Activated T-cell treated with anti-CD3 and anti-CD28 coated beads for 24 hours (primary cell): Measurements from ENCODE around the gene HOPX.
"Not testable (repeated sequence)": the region's sequence is repeated elsewhere in the genome, so short reads cannot be mapped to it uniquely, and the experiment has no call there.

Source experiments
- DNase-seq: peaks from one replicate; pipeline ENCODE4 v3.0.0-alpha.2; 2020; ENCODE audit warnings: low read depth

The HOPX gene

DNA sequence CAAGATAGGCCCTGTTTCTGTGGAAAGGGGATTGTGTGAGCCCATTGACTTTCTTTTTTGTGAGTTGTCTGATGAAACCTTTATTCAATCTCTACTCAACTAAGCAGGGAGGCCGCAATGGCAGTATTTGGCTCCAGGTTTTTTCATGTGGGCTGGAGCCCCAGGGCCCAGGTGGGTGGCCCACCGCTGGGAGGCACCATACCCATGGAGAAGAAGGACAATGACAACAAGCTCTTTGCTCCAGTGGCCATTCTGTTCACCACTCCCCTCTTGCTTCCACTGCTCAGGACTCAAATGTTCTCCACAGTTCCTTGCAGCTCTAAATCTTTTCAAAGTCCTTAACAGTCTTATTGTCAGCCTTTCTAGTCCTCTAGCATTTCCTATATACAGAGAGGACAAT is 54.1 kb downstream of the HOPX start:
- DNase-seq = no peak

DNA sequence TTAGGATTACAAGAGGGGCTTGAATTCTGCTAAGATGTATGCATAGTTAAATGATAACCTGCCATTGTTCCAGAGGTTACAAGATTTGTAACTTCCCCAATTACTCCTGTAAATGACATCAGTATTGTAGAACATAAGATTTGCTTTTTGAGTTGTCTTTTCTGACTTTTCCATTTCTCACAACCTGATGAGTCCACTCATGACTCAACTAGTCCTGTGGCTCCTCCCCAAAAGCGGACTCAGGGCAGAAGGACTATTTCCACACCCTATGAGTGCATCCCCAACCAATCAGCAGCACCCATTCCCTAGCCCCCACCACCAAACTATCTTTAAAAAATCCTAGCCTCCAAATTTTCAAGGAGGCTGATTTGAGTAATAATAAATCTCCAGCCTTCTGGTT is 54.7 kb downstream of the HOPX start:
- no peak for DNase-seq

DNA sequence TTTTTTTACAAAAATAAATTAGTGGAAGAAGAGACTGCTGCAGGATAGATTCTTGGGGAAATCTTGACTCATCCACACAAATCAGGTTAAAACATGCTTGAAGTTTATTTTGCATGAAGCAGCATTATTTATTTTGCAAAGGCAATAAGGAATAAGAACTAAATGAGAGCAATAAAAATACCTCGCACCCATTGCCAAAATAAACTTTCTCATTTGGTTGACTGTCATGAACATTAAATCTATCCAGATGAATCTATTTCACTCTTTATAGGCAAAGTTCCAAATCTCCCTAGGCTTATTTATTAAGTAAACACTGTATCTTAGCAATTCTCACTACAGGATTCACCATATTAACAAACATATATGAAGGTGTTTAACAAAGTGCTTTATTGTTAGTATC is 58.9 kb downstream of the HOPX start:
- no peak for DNase-seq

DNA sequence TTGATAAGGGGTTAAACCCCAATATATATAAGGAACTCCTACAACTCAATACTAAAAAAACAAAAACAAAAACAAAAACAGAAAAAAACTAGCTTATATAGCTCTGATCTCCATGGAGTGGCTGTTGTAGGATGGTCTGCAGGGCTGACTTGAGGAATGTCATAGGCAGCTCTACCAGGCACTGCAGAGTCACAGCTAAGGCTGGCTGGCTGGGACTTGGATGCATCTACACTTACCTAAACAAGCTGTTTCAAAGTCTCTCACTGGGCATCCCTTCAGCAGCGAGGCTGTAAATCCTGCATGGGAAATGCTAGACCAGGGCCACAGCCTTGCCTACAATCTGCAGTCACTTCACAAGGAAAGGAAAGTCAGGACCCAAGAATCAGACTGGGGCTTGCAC is 61.3 kb downstream of the HOPX start:
- DNase-seq = no peak

DNA sequence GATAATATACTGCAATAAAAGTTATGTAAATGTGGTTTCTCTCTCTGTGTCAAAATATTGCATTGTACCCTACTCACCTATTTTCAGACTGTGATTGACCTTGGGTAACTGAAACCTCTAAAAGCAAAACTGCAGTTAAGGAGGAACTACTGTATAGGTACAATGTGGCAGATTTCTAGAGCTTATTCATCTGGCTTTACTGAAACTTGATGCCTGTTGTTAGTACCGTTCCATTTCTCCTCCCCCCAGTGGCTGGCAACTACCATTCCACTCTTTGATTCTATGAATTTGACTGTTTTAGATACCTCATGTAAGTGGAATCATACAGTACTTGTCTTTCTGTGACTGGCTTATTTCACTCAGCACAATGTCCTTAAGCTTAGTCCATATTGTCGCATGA is 61.9 kb downstream of the HOPX start:
- DNase-seq = no peak

DNA sequence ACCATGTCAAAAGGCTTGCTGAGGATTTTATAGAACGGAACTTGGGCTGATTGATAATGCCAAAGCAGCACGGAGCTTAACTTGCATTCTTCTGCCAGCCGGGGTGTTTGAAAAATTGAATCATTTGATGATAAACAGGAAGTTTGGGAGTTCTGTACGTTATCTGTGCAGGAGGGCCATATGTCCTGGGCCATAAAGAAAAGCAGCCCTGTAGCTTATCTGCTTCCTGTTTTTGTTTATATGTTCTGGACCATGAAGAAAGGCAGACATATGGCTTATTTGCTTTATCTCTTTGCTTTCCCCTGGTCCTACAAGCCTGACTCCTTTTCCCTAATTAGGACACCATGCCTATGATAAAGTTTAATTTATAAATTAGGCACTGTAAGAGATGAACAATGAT is 62.4 kb downstream of the HOPX start:
- DNase-seq = no peak

DNA sequence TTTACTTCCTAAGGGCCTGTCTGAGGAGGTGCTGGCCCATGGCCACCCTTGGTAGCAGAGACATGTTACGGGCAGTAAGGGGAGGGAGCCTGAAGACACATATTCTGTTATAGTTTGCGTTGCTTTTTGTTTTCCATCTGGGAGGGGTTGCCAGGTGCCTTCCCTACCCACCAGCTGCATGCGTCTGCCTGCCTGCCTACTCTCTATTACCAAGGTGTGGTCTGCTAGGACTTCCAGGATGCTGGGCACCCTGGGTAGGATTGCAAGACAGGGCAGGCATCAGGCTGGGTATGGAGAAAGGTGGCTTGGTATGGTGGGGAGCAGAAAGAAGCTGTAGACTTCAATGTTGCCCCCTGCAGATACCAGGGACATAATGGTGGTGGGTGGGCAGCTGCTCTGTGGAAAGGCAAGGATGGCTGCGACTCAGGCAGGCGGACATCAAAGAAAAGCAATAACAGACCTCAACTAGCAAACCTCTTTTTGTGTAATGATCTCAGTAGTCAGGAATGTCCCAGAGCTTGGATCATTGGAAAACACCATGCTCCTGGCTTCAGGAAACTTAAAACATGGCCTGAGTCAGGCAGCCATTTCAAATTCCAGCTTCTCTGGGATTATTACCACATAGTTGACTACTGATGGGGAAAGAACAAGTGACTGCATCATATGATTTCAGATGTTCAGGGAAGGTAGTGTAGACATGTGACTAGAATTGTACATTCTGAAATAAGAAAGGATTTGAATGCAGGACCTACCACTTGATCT is 67.8 kb downstream of the HOPX start:
- no peak for DNase-seq

DNA sequence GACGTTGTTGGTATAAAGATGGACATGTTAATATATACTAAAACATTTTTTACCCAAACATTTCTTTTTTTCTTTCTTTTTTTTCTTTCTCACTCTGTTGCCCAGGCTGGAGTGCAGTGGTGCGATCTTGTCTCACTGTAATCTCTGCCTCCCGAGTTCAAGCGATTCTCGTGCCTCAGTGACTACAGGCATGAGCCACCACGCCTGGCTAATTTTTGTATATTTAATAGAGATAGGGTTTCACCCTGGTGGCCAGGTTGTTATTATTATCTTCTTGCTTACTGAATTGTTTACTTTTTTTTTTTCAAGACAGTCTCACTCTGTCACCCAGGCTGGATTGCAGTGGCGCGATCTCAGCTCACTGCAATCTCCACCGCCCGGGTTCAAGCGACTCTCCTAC is 68.8 kb downstream of the HOPX start:
- no peak for DNase-seq

DNA sequence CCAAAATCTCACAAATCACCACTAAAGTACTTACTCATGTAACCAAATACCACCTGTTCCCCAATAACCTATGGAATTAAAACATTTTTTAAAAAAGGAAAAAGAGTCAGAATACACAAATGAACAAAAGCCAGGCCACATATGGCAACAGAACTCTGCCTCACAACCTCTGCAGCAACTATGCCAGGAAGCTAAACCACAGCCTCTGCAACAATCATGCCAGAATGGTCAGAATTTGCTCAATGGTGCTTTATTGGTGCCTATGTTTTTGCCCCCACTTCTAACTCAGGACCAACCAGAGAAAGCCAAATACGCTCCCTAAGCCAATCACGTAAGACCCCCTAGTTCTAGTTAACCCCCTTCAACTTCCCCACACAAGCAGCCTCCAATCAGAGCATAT is 69.6 kb downstream of the HOPX start:
- DNase-seq = no peak

DNA sequence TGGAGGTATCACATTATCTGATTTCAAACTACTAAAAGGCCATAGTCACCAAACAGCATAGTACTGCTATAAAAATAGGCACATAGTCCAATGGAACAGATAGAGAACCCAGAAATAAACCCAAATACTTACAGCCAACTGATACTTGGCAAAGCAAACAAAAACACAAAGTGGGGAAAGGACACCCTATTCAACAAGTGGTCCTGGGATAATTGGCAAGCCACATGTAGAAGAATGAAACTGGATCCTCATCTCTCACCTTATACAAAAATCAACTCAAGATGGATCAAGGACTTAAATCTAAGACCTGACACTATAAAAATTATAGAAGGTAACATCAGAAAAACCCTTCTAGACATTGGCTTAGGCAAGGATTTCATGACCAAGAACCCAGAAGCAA is 70.9 kb downstream of the HOPX start:
- not testable (repeated sequence) for DNase-seq

DNA sequence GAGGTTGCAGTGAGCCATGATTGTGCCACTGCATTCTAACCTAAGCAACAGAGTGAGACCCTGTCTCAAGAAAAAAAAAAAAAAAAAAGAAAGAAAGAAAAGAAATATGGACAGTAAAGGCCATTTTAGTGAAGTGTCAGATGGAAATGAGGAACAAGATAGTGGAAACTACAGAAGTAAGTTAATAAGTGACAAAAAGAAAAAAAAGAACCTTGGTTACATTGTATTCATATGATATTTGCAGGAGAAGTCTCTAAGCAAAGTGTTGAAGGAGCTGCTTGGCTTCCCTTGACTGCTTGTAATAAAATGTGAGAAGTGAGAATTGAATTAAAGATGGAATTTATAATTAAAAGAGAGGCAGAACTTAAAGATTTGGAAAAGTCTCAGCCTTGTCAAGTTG is 73.2 kb downstream of the HOPX start:
- no peak for DNase-seq

DNA sequence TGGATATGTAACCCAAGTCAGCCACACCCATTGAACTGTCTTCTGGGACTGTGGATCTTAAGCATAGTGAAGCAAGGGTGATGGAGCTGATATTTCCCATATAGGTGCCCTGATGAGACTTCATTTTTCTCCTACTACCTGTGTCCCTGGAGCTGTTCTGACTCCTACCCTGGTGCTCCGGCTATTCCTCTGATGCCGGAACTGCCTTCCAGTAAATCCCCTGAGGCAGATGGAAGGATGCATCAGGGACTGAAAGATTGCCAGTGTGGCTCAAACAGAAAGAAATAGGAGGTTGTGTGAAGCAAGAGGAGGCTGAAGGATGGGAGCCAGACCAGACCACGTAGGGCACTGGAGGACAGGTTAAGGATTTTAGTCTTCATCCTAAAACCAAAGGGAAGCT is 74.7 kb downstream of the HOPX start:
- DNase-seq = no peak

DNA sequence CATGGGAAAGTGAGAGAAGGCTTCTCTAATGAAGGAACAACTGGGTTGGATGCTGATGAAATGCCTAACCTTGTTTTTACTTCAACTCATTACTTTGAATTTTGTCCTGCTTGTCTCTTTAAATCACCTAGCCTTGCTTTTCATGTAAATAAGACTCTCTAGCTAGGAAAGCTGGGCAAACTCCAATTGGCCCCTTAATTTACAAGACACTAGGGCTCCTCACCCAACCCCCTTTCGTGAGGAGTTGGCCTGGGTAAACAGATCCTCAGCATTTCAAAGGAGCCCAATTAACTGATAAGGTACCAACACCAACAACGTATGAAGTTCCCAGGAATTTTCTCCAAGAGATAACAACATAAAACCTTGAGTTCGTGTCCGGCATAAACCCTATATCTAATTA is 75.6 kb downstream of the HOPX start:
- not testable (repeated sequence) for DNase-seq

DNA sequence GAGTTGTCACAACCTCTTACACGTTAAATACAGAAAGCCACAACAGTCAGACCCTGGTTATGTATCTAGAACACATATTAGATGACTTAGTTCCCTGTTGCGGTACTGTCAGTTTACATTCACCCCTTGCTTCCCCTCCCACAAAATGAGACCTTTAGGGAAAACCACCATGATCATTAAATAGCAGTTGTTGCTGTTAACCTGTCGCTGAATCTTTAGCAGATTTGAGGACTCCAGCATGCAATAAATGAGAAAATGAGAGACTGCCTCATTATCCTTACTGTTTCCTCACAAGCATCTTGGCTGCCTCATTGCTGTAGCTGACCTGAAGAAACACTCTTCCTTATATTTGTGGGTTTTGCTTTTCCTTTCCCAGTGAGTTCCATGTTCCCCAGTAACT is 77.8 kb downstream of the HOPX start:
- DNase-seq = no peak
